ENCODE measurements around the gene POU6F1. TPM values are rescaled to one million over a fixed set of nuclear protein-coding genes. Genes with fewer than 3 reads are reported as not detected.
A peak's percentile ranks its signal among the peaks of the same experiment; 100 is the strongest.

The POU6F1 gene
- total RNA-seq, 6 donors from 2014 or later: 6.8 to 28.3 (median 12.9) TPM

- no peak for TF ChIP-seq EP300 (IDR thresholded peaks at IDR 0.05)
- TF ChIP-seq POLR2A (IDR thresholded peaks at IDR 0.05): peak in 2 of 4 donors; percentile 72 to 83
- TF ChIP-seq CTCF (IDR thresholded peaks at IDR 0.05): peak in 1 of 6 experiments; percentile 10
- peak; percentile 79 to 81 for TF ChIP-seq POLR2AphosphoS5 (IDR thresholded peaks at IDR 0.05)
- peak; percentile 97 to 99 for DNase-seq
- Histone ChIP-seq H3K4me1 (peaks cover 15 to 44% (median 20%) of the 10 kb centered on the region in 4 donors), H3K9me3 (no peaks in the 10 kb centered on the region), H3K27ac (peak within 1 kb of the TSS; percentile 90 to 99 (median 98)), H3K4me3 (peak within 1 kb of the TSS; percentile 52 to 86 (median 72)), H3K27me3 (no peaks in the 10 kb centered on the region), H3K36me3 (no peaks in the 10 kb centered on the region)
- WGBS, 2 donors: 0 to 1% methylated on average over 37 to 55 of the region's 58 CpGs
- ATAC-seq (ENCODE audit: low FRiP score in 2 of 2): peak; percentile 99
Measured at GRCh38 chr12:51172515-51173431, 45.1 kb downstream of the POU6F1 start, which contains the start of gene TFCP2. TSS of gene TFCP2 (minus strand) at chr12:51173135. CDS start at chr12:51172422, 713 bp downstream.

GRCh38 chr12:51171884-51172514 lies 45.9 kb downstream of the POU6F1 start:
- H3K36me3 ChIP-seq: no peaks in the 10 kb centered on the region
- peak overlapping the region; percentile 52 to 86 (median 72) for H3K4me3 ChIP-seq
- H3K9me3 ChIP-seq: no peaks in the 10 kb centered on the region
- peak overlapping the region; percentile 90 to 99 (median 98) for H3K27ac ChIP-seq
- ATAC-seq (ENCODE audit: low FRiP score in 2 of 2) (peak in 1 of 2 donors; percentile 5), DNase-seq (peak in 1 of 2 donors; percentile 34)
- TF ChIP-seq POLR2AphosphoS5 (IDR thresholded peaks at IDR 0.05): no peak
- TF ChIP-seq EP300 (IDR thresholded peaks at IDR 0.05): no peak
- no peak for TF ChIP-seq POLR2A (IDR thresholded peaks at IDR 0.05)
- no peak for TF ChIP-seq CTCF (IDR thresholded peaks at IDR 0.05)
- peaks cover 15 to 44% (median 20%) of the 10 kb centered on the region in 4 donors for H3K4me1 ChIP-seq
- H3K27me3 ChIP-seq: no peaks in the 10 kb centered on the region
- 3% methylated on average over 16 of the region's 16 CpGs for WGBS, 2 donors

GRCh38 chr12:51163795-51164194 lies 54.1 kb downstream of the POU6F1 start:
- ATAC-seq (ENCODE audit: low FRiP score in 2 of 2) (no peak), DNase-seq (no peak)
- Histone ChIP-seq H3K9me3 (no peaks in the 10 kb centered on the region), H3K27ac (no peak overlapping the region), H3K27me3 (no peaks in the 10 kb centered on the region), H3K4me1 (peaks cover 0 to 5% (median 1%) of the 10 kb centered on the region in 4 donors), H3K4me3 (no peak overlapping the region), H3K36me3 (no peaks in the 10 kb centered on the region)
- WGBS, 2 donors: 65 to 93% methylated on average over 3 of the region's 3 CpGs
- no peak for TF ChIP-seq POLR2AphosphoS5 (IDR thresholded peaks at IDR 0.05)
- TF ChIP-seq CTCF (IDR thresholded peaks at IDR 0.05): no peak
- TF ChIP-seq EP300 (IDR thresholded peaks at IDR 0.05): no peak
- TF ChIP-seq POLR2A (IDR thresholded peaks at IDR 0.05): no peak

- Histone ChIP-seq H3K27me3 (no peaks in the 10 kb centered on the region), H3K4me1 (peaks cover 0 to 3% (median 0%) of the 10 kb centered on the region in 4 donors), H3K36me3 (no peaks in the 10 kb centered on the region), H3K9me3 (no peaks in the 10 kb centered on the region), H3K4me3 (no peak overlapping the region), H3K27ac (no peak overlapping the region)
- DNase-seq (no peak), ATAC-seq (ENCODE audit: low FRiP score in 2 of 2) (no peak)
- TF ChIP-seq EP300 (IDR thresholded peaks at IDR 0.05) (no peak), POLR2A (IDR thresholded peaks at IDR 0.05) (no peak)
- WGBS, 2 donors: 97 to 99% methylated on average over 6 of the region's 6 CpGs
Measured at GRCh38 chr12:51162217-51162616, 55.6 kb downstream of the POU6F1 start.

- no peak overlapping the region for H3K4me3 ChIP-seq
- no peak for DNase-seq
- no peaks in the 10 kb centered on the region for H3K9me3 ChIP-seq
- TF ChIP-seq POLR2AphosphoS5 (IDR thresholded peaks at IDR 0.05): no peak
- no peak for TF ChIP-seq CTCF (IDR thresholded peaks at IDR 0.05)
- no peak for TF ChIP-seq POLR2A (IDR thresholded peaks at IDR 0.05)
- no peak for TF ChIP-seq EP300 (IDR thresholded peaks at IDR 0.05)
- no peaks in the 10 kb centered on the region for H3K27me3 ChIP-seq
- 67 to 70% methylated on average over 8 of the region's 8 CpGs for WGBS, 2 donors
- no peaks in the 10 kb centered on the region for H3K36me3 ChIP-seq
- no peak for ATAC-seq (ENCODE audit: low FRiP score in 2 of 2)
- peaks cover 0 to 3% (median 0%) of the 10 kb centered on the region in 4 donors for H3K4me1 ChIP-seq
- H3K27ac ChIP-seq: no peak overlapping the region
Measured at GRCh38 chr12:51160814-51161459, 56.9 kb downstream of the POU6F1 start.

All from upper lobe of left lung (tissue), 6 donors.